Smooth muscle cell of trachea (primary cell): Measurements from ENCODE around the gene PSMB7. TPM values are rescaled to one million over a fixed set of nuclear protein-coding genes. Genes with fewer than 3 reads are reported as not detected.

Experiments used
- total RNA-seq: library from RNA; depleted of rRNA; stranded (reverse); fragments of >200 nt; gene quantifications from 2 replicates; pipeline ENCODE4 v1.2.1, GENCODE V29; 2014

Gene PSMB7
- 149 and 265 TPM in 2 replicates for total RNA-seq

GRCh38 chr9:124415102-124415851 is at the start of gene PSMB7:
TSS of gene PSMB7 (minus strand) at chr9:124415442. CDS start at chr9:124415425, 17 bp downstream.

GRCh38 chr9:124450241-124450924 is 35.1 kb upstream of the PSMB7 start, which contains the start of gene ADGRD2:
TSS of gene ADGRD2 (plus strand) at chr9:124450451. CDS start at chr9:124451667, 1,216 bp downstream.

Other genes starting within 250 kb of the PSMB7 start
- 46.7 and 97.3 TPM in 2 replicates for gene NEK6, start 157.5 kb downstream of the PSMB7 start, total RNA-seq
- gene ADGRD2, start 35.0 kb upstream of the PSMB7 start, total RNA-seq, result not detected in 2 replicates
- gene NR5A1, start 92.0 kb upstream of the PSMB7 start, total RNA-seq, result not detected in 2 replicates